C4-2B (cell line): ENCODE results near the gene IBA57.

Experiments
- CTCF ChIP-seq: fragments of 450-650 bp; conservative IDR thresholded peaks from 2 replicates; pipeline ENCODE4 v1.5.1; 2017; ENCODE audit warnings: mild to moderate bottlenecking
- ZFX ChIP-seq: fragments of 450-650 bp; IDR thresholded peaks from 2 replicates; pipeline ENCODE4 v1.6.1; 2017

- peak; percentile 86 for TF ChIP-seq CTCF
- TF ChIP-seq ZFX = no peak
These were observed 47.6 kb downstream of the IBA57 start for GRCh38 chr1:228212966-228213844.
